Activated T-cell treated with anti-CD3 and anti-CD28 coated beads for 1 hour (primary cell): ENCODE data around the gene LRRC75A.

Experiments used
- DNase-seq: peaks from one replicate; pipeline ENCODE4 v3.0.0-alpha.2; 2020; ENCODE audit warnings: low read depth

Gene LRRC75A

DNA sequence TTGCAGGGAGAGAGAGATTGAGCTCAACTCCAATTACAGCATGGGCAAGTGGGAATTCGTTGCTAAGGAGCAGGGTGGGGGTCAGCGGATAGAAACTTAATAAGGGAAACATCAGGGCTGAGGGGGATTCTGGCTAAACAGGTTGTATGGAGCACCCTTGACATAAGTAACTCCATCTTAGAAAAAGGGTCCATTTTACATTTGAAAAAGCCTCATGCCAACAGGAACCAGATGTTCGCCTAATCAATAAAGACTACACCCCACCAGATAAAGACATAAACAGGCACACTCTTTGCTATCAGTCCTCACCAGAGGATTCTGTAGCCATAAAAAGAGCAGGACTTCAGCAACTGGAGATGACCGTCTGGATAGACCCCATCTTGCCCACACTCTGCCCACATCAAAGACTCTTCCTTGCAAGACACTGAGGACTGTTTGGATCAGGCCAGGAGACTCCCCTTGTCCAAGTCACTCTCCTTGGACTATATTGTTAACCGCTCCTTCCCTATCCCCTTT is 1.6 kb upstream of the LRRC75A start:
- no peak for DNase-seq

DNA sequence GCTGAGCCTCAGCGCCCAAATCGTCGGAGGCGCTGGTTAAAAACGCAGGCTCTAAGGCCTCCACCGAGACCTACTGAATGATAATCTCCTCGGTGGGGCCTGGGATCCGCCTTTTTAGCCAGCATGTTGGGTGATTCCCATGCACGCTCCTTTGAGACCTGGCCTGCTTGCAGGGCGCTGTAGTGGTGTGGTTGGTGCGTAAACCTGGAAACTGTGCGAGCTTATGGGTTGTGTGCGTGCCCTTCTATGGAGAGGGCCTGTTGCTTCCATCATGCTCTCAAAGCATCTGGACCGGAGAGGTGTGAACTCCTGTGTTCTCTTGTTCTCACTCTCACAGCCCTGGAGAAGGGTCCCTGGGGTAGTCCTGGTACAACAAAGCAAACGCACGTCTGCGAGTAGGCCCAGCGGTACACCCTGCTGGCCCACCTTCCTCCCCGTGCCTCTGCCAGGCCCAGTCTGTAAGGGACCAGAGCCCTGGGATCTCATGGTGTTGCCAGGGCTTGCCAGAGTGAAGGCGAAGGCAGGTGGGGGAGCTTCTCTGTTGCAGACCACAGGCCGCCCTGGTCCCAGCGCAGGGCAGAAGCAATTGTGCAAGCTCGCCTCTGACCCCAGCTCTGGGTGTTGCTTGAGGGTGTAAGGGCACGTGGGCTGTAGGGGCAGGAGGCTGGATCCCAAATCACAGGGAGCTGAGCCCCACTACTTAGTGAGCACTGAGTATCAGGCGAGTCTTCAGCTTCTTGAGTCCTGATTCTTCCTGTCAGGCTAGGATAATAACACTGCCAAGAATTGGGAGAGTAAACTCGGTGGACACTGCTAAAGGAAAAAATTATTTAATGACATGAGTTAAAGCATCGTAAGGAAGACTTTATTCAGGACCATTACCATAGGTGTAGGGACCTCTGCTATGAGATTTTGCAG is 879 bp upstream of the LRRC75A start:
- DNase-seq: no peak

DNA sequence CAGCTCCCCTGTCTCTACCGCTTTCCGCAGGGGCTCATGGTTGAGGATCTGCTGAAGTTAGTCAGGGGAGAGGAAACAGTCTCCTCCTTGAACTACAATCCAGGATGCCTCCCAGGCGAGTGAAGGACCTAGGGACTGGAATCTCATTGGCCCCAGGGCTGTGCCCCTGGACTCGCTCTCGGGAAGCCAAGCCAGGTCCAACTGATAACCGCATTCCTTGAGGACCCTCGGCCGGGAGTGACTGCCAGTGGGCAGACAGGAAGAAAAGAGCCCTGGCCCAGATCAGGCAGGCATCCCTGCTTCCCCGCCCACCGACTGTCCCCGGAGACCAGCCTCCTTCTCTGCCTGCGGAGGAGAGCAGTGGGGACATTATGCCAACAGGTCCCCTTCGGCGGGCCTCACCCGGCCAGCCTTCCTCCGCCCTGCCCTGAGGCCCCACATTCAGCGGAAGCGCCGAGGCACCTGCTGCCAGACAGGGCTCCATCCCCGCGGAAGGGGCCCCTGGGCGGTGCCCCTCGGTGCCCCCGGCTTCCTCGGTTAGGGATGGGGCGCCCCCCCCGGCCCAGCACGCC is 776 bp downstream of the LRRC75A start:
- no peak for DNase-seq

DNA sequence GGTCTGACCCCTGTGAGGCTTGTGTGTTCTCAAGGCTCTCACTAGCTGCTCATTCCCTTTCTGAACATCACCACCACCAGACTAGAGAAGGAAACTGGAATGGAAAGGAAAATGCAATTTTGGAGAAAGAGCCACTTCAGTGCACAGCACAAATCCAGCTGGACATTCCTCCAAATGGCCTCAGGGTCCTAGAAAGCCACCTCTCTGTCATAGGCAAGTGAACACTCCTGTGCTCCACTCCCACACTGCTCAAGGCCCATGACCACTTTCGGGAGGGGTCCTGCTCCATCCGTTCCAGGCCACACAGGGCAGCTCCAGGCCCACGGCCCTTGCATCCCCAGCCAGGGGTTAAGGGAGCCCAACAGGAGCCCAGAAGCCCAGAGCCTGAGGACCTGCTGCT is 2.6 kb downstream of the LRRC75A start:
- DNase-seq: no peak

DNA sequence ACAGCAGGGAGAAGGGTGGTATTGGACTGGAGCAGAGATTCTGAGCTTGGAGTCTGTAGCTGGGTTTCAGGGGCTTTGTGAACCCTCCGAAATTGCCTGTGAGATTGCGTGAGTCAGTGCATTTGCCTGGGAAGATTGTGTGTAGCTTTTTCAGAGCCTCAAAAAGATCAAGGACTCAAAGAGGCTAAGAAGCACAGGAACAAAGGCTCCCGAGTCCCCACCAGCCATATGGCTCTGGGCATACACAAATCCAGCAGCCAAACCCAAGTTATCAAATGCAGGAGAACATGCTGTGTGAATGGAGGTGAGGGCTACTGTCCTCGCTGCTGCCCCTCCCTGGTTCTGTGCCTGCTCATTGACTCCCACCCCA is 3.0 kb downstream of the LRRC75A start:
- no peak for DNase-seq

DNA sequence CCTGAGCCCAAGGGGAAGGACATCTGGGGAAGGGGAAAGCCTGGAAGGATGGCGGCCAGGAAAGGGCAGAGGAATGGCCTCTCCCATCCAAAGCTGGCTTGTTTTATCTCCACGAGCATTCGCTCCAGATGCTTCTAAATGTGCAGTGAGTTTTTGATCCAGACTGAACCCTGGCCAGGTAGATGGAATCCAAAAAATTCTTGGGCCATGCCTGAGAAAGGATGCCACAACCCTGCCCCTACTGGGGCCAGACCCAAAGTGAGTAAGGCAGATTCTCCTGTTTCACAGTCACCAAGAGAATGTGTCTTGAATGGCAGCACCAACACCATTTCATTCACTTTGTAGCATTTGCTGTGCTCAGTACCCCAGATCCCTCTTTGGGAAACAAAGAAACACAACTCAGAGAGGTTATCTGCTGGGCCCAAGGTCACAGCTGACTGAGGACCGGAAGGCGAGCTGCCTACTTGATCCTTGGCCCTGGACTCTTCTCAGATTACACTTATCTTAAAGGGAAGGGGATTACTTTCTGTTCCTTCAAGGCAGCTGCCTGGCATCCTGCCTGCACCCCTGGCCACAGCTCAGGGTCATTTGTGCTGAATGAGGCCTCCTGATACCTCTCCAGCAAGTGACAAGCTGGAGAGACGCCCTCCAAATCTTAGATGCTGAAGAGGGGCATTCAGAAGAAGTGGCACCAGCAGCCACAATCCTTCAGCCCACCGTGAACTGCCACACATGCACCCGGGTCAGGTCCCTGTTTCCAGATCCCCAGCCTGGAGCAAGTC is 3.6 kb downstream of the LRRC75A start:
- no peak for DNase-seq

DNA sequence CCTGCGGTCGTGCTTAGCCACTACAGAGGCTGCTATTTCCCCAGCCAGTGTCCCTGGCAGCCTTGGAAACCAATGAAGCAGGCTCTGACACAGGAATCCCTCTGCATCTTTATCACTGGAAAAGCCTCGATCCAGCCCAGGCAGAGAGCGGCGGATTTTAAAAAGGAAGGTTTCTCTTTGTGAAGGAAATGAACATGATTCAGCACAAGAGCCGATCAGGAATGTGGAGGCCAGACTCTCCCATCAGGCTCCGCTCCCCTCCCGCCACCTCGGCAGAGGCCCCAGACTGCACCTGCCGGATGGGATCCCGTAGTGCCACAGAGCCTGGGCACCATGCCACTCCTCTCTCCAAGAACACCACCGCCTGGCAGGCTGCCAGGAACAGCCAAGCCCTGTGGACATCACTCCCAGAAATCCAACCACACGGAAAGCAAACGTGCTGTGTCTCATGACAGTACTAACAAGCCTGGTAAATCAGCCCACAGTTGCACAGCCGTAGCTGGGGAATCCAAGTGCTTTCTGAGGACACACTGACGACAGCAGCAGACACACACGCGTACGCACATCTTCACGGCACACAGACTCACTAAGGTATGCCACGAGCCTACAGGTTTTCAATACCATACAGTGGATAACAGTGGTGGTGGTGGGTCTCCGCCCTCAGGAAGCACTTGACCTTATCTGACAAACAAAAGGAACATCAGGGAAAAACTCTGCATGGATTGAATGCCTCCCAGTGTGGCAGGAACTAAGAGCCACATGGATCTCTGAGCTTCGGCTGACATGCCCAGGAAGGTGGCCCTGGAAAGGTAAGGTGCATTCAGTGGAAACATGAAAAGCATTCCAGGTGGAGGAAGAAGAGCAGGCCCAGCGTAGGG is 5.4 kb downstream of the LRRC75A start:
- DNase-seq: no peak

DNA sequence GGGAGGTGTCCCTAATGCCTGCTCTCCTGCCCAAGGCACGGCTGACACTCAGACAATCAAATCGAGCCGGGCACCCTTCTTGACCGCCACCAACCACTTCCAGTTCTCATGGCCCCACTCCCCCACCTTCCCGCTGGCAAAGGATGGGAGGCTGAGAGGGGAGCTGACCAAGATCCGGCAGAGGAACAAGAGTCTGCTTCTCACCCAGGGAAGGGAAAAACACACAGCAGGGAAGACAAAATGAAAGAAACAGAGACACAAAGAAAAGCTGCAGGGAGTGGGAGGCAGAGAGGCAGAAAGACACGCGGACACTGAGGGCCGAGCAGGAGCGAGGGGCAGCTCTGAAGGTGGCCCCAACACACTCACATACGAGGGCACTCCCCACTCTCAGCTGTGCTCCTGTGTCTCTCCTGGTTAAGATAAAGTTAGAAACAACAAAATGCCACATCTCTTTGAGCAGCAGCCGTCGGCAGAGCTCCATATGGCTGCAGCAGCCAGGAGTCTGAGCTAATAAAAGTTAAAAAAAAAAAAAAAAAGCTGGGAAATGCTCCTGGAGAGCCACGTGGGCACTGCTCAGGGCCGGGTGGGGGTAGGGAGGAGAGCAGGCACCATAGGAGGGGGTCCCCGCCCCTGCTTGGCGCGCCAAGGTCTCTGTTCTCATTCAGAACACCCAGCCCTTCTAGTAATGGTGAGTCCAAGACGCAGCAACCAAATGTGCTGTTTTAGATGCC is 7.4 kb downstream of the LRRC75A start:
- no peak for DNase-seq

DNA sequence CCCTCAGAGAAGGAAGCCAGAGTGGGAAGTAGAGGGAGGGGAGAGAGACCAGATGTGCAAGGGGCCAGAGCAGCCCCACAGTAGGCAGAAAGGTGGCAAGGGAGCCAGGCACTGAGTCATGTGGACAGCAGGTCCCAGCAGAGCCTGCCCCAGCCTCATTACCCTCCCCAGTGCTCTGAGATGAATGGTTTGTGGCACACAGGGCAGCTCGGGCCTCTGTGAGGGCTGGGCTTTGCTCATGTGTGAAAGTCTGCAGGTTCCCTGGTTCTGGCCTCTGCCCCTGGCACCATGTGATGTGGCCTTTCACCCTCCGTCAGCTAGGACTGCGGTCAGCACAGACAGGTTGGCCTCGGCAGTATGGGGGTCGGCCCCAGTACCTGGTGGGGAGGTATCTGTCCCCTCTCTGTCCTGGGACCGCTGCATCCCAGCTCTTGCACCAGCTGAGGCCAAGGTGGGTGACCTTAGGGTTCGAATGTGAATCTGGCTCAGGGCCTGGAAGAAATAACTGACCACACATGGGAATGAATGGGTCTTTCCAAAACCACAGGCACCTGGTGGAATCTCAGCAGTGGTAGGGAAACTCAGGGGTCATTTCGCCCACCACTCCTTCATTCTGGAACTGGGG is 8.9 kb downstream of the LRRC75A start:
- DNase-seq: no peak

DNA sequence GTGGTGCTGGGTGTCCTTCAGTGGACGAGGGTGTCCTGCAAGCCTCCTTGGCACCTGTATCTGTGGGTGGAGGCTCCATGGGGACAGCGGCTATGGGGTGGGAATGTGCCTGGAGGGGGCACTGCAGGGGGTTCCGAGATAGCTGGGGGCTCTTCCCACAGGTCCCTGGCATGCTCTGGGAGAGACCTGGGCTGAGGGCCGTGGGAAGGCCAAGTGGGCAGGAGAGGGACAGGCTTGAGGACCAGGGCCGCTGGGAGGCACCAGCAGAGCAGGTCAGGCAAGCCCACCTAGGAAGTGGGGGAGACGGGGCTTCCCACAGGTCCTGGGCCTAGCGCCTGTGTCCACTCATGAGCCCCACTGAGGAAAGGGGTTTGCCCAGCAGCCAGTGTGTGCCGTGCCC is 9.7 kb downstream of the LRRC75A start:
- DNase-seq: no peak

DNA sequence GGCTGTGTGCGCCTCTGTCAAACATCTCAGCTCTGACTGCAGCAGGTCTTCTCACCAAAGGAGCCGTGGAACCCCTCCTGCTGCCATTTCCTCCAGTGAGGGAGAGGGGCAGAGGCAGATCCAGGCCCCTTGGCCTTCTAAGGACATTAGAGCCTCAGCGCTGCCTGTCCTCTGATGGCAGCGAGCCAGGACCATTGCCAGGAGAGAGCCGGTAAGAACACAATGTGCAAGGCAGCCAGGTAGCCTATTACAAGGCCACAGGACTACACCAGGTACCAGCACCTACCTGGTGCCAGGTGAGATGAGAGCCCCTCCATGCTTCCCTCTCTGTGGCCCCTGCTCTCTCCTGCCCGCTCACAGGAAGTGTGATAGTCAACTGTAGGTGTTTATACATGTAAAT is 11.0 kb downstream of the LRRC75A start:
- DNase-seq: no peak

DNA sequence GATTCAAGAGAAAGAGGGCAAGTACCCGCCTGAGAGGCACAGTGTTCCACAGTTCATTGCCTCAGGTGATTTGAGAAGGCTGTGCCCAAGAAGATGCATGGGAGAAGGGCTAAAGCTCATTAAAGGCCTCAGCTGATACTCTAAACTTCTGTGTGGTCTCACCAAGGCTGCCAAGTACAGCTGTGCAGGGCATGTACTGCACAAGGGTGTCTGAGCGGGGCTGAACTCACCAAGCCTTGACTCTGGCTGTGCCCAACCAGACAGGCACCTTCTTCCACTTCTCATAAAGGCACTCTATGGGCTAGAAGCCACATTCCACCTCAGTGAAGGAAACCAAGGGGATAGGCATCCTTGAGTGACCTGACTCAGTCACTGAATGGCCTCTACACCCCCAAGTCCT is 12.7 kb downstream of the LRRC75A start:
- no peak for DNase-seq

DNA sequence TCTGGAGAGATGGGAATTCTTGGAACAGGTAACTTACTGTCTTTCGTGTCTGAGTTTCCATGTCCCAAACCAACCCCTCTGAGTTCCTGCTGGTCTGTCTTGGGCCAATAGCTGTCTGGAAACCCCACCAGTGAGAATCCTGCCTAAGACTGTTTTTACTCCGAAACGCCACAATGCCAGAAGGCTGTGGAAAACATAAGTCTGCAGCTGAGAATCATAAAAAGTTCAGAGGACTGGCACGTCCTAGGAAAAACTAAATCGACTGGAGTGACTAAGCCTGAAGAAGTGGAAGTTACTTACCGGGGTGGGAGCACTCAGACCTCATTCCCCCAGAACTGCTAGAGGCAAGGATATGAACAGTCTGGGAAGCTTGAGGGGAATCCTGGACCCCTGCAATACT is 13.3 kb downstream of the LRRC75A start:
- DNase-seq: no peak

DNA sequence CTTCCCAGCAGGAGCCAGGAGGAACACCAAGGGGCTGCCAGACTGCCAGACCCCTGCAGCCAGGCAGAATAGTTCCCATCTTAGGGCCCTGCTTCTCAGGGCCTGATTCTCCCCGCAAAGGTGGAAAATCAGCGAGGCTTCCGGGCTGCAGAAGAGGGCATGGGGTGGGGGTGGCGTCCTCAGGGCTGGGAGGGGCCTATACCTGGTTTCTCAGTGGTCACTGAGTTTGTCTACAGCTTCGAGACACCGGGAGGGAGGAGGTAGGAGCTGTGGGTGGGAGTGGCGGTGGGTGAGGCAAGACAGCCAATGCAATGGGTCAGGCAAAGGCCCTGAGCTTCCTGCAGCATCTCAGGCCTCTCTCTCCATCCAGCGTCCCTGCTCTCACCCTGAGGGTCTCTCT is 14.3 kb downstream of the LRRC75A start:
- DNase-seq: no peak

DNA sequence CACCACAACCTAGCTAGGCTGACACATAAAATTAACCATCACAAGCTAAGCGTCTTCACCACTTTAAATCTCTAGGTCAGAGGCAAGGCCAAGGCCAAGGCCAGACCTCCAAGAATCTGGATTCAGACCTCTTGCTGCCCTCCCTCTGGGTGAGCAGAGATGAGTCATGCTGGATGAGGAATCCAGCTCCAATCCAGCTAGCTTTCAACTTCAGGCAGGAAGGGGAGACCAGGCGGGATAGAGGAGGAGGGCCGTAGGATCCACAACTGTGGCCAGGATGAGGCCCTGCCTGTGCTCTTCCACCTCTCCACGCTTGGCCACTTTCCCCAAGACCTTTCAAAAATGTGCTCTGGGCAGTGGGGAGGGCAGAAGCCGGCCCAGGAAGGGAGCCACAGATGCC is 14.7 kb downstream of the LRRC75A start:
- DNase-seq: no peak

DNA sequence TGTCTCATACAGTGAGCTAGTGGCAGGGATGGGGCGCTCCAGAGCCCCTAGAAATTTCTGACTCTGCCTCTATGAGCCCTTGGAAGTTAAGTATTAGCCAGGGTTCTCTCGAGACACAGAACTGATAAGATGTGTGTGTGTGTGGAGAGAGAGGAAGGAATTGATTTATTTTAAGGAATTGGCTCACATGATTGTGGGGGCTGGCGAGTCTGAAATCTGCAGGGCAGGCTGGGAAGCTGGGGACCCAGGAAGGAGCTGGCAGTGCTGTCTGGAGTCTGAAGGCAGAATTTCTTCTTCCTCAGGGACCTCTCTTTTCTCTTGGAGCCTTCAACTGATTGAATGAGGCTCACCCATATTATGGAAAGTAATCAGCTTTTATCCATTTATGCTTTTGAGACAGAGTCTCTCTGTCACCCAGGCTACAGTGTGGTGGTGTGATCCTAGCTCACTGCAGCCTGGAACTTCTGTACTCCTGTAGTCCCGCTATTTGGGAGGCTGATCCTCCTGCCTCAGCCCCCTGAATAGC is 16.8 kb downstream of the LRRC75A start:
- no peak for DNase-seq

DNA sequence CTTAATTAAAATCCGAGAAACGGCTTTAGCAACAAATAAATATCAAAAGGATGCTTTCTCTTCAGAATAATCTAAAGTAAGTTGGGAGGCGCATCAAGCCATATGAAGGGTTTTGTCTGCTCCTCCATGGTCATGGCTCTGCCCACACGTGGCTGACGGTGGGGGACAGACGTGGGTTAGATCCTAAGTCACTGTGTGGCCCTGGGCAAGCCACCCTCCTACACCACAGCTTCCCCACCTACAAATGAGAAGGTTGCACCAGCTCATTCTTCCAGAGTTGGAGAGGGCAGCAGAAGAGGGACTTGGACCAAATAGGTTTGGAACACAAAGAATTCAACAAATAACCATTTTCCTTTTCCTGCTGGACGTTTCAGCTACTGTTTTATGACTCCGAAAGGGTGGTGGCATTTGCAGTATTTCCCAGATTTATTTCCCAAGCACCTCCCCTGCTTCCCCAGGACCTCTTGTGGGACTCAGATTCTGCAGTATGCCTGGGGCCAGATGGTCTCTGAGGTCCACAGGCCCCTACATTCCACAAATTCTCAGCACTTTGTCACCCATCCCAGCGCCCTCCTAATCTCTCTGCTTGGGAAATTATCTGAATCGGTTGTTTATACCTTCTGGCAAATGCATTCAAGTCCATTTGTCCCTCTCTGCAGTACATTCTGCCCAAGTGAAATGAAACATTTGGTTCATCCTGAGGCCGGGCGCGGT is 17.8 kb downstream of the LRRC75A start:
- DNase-seq: no peak

DNA sequence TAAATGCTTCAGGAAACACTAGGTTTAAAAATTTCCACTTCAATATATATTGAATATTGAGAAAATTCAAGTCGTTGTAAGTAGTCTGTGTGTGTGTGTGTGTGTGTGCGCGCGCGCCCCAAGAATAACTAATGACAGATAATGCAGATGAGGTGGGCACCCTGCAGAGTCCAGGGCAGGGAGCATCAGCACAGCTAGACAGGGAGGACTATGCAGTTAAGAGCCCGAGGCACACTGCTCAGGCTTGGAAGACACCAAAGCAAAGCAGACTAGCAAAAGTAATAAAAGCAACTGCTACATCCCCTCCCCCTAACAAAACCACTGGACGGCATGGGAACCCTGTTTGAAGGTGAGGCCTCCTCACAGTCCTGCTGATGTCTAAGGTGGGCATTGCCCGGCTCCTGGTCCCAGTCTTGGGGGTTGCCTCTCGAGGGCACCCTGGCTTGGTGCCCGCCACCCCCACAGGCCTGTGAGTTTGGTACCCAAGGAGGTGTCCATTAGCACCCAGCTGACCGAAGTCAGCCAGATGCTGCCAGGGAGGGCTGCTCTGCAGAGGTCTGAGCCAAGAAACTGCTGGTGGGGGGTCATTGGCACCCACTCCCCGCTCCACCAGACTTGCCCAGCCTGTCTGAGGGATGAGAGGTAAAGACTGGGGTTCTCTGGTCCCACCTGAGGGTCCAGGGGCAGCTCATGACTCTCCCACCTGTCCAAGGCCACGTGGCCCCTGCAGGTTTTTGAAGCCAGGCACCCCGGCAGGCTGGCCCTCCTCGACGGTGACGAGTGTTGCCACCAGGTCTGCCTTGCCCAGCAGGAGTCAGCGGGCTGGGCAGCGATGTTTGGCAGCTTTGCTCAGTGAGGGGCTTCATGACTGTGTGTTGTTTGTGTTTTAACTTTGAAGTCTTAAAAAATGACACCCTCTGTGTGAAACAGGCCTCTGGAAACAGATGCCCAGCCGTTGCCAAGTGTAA is 18.7 kb downstream of the LRRC75A start:
- no peak for DNase-seq

DNA sequence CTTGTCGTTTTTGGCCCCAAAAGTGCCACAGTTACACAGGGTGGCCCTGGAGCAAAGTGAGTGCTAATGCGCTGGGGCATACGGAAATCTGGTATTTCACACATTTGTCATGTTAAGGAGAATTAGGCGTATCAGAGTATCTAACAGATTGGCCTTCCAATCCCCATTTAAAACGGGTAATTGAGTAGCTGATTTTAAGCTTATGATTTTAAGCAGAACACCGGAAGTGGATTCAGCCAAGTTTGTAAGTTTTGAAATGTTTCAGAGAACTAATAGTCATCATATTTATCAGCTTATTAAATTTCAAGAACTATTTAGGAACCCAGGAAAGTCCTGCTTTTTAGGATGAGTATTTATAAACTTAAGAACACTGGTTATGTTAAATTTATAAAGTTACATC is 19.5 kb downstream of the LRRC75A start:
- no peak for DNase-seq
